Psoas muscle (tissue), 8 donors: ENCODE data around the gene HORMAD2. TPM values are rescaled to one million over a fixed set of nuclear protein-coding genes. Genes with fewer than 3 reads are reported as not detected.

Experiments
- ATAC-seq, 4 donors: fragments of 200-7000 bp; cut with Tn5 transposase; one replicate each; pipeline ENCODE4 v1.9.1; 2020; ENCODE audit warnings: moderate library complexity in 3 of 4, mild to moderate bottlenecking in 2 of 4
- DNase-seq, 2 donors: peaks; one replicate each; pipeline ENCODE4 v3.0.0-alpha.2; 2020
- H3K27ac ChIP-seq: fragments of 200-600 bp; one replicate; pipeline ENCODE4 v1.8.0; 2022
- H3K27me3 ChIP-seq, 3 donors: fragments of 200-600 bp in 1 of 3; one replicate each; pipeline versions ENCODE4 v1.6.1 to v1.8.0; 2013 to 2022; ENCODE audit warnings: low read length in 2 of 3, mild to moderate bottlenecking in 2 of 3, moderate library complexity in 1 of 3; ENCODE audit not compliant: insufficient read depth in 3 of 3
- H3K36me3 ChIP-seq, 2 donors: fragments of 200-600 bp in 1 of 2; one replicate each; pipeline versions ENCODE4 v1.6.1 to v1.8.0; 2013 to 2022; ENCODE audit warnings: low read depth in 1 of 2, mild to moderate bottlenecking in 1 of 2, moderate library complexity in 1 of 2; ENCODE audit not compliant: insufficient read depth in 1 of 2
- H3K4me1 ChIP-seq: fragments of 200-600 bp; one replicate; pipeline ENCODE4 v1.8.0; 2022
- H3K4me3 ChIP-seq: fragments of 200-600 bp; one replicate; pipeline ENCODE4 v1.8.0; 2022; ENCODE audit warnings: mild to moderate bottlenecking
- H3K9me3 ChIP-seq: fragments of 200-600 bp; one replicate; pipeline ENCODE4 v1.8.0; 2022
- CTCF ChIP-seq: fragments of 200-600 bp; IDR thresholded peaks from one replicate; pipeline ENCODE4 v1.8.0; 2022; ENCODE audit warnings: antibody characterized with exemption
- WGBS, 3 donors: extraction: QIAGEN DNeasy Blood & Tissue Kit; methylation state at CpG; one replicate each; pipeline versions ENCODE4 v1.1.6 to v1.1.7; 2013; 5-methylcytosine and 5-hydroxymethylcytosine counted together
- intact Hi-C, 2 donors: fragments of 100-400 bp; cut with DNase I; formaldehyde crosslinking; loops; one replicate each; pipeline versions ENCODE4 v1.11.0 to v1.14.2; 2022
- polyA plus RNA-seq, 3 donors: library from polyadenylated mRNA; stranded (reverse); fragments of 200-250 nt; gene quantifications; one replicate each; pipeline ENCODE4 v1.2.3, GENCODE V29; 2013
- total RNA-seq, 4 donors: library from RNA; stranded (reverse); fragmentation: NEBNext Ultra II Directional in 2 of 4; extraction: Animal tissue kit (Norgen Biotek cat#: 25700) in 2 of 4; gene quantifications; one replicate each; pipeline versions ENCODE4 v1.2.1 to v1.2.4, GENCODE V29; 2021 to 2023
- donor health status: healthy with polysubstance abuse.
- donor health status: DM: no; HTN: no; CAD: no; lungs with moderate emphysema.
- donor health status: Bipolar disorder and iron deficiency.
- donor health status: healthy.
- donor health status: DM: yes; HTN: yes; CAD: no.
- donor health status: DM: no; HTN: no; CAD: no.
- donor health status: DM: no; HTN: no; CAD: no.
- donor health status: DM: yes; HTN: yes; CAD: no.

The HORMAD2 gene
- total and polyA plus RNA-seq, 7 donors: not detected

- no peak for ATAC-seq
- WGBS, 3 donors: 75 to 100% (median 88%) methylated on average over 2 of the region's 2 CpGs
- no peaks in the 10 kb centered on the region for H3K4me1 ChIP-seq
Observed at GRCh38 chr22:30041475-30041874, 38.8 kb upstream of the HORMAD2 start.

GRCh38 chr22:30041881-30042280, 38.4 kb upstream of the HORMAD2 start:
- no peak for DNase-seq
- intact Hi-C loops: no loop called here
- 71 to 93% (median 89%) methylated on average over 2 of the region's 2 CpGs for WGBS, 3 donors
- Histone ChIP-seq H3K9me3 (no peaks in the 10 kb centered on the region), H3K36me3 (no peaks in the 10 kb centered on the region), H3K4me1 (no peaks in the 10 kb centered on the region), H3K4me3 (no peak overlapping the region), H3K27me3 (no peaks in the 10 kb centered on the region), H3K27ac (no peak overlapping the region)
- no peak for TF ChIP-seq CTCF
- ATAC-seq: no peak

More at GRCh38 chr22:30041475-30041874, 38.8 kb upstream of the HORMAD2 start:
- Histone ChIP-seq H3K9me3 (no peaks in the 10 kb centered on the region), H3K27ac (no peak overlapping the region), H3K27me3 (no peaks in the 10 kb centered on the region), H3K36me3 (no peaks in the 10 kb centered on the region), H3K4me3 (no peak overlapping the region)
- intact Hi-C loops: no loop called here
- DNase-seq: no peak
- no peak for TF ChIP-seq CTCF

DNA sequence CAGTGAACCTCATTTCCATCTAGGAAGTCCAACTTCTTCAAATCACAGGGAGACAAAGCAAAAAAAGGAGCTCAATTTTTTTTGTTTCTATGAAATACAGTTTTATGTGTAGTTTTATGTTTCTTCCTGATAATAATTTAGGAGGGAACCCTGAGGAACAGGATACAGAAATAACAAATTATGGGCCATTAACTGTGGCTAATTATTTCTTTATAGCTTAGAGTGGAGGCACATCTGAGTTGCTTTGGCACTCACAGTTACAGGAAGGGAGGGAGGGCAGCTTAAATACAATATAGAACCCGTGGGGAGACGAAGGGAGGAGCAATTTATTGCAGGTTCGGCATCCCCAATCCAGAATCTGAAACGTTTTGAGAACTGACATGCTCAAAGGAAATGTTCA, 37.1 kb upstream of the HORMAD2 start:
- intact Hi-C loops: no loop called here

DNA sequence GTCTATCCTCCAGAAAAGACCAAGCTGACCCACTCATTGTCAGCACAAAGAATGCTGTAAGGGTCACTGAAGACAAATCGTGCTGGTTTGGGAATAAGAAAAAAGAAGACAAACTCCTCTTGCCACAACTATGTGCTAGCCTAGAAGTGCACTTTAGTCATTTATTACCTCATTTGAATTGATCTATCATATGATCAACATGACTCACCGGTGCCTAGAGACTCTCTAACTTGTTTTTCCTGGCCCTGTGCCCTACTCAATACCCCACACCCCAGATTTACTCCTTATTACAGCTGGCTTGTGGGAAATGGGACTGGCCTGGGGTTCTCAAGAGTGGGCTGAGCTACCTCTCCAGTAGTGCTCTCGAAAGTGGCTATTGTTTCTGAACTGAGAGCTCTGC, 35.9 kb upstream of the HORMAD2 start:
- no peaks in the 10 kb centered on the region for H3K36me3 ChIP-seq
- H3K4me1 ChIP-seq: no peaks in the 10 kb centered on the region
- intact Hi-C loops: no loop called here
- ATAC-seq (no peak), DNase-seq (no peak)
- WGBS, 3 donors: 62 to 67% (median 67%) methylated on average over 3 of the region's 3 CpGs
- H3K27me3 ChIP-seq: no peaks in the 10 kb centered on the region
- H3K27ac ChIP-seq: no peak overlapping the region
- no peaks in the 10 kb centered on the region for H3K9me3 ChIP-seq
- no peak overlapping the region for H3K4me3 ChIP-seq
- no peak for TF ChIP-seq CTCF

More for the DNA sequence above, 37.1 kb upstream of the HORMAD2 start:
- DNase-seq: no peak
- no peaks in the 10 kb centered on the region for H3K4me1 ChIP-seq
- WGBS, 3 donors: 30 to 35% (median 34%) methylated on average over 4 of the region's 4 CpGs
- no peak overlapping the region for H3K4me3 ChIP-seq
- no peak for TF ChIP-seq CTCF
- H3K36me3 ChIP-seq: no peaks in the 10 kb centered on the region
- no peak overlapping the region for H3K27ac ChIP-seq
- no peaks in the 10 kb centered on the region for H3K9me3 ChIP-seq
- no peaks in the 10 kb centered on the region for H3K27me3 ChIP-seq
- no peak for ATAC-seq

DNA sequence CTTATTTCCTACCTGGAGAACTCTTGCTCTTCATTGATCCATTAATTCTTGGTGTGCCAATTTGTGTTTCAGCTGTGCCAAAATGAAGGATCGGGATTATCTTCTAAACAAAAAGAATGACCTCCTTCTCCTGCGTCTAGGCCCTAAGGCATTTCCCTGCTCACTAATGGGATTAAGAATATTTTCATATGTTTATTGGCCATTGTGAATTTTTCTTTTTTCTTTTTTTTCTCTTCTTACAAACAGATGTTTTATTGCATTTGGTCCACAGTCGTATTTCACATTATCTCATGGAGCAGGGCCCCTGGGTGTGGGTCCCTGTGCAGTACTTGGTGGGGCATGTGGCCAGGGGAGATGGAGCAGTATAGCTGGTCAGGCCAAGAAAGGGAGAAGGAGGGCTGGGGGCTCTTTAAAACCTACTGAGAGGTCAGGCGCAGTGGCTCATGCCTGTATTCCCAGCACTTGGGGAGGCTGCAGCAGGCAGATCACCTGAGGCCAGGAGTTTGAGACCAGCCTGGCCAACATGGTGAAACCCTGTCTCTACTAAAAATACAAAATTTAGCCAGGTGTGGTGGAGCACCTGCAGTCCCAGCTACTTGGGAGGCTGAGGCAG, 35.3 kb upstream of the HORMAD2 start:
- 79 to 87% (median 84%) methylated on average over 4 of the region's 4 CpGs for WGBS, 3 donors
- ATAC-seq: no peak

More for the DNA sequence above, 35.3 kb upstream of the HORMAD2 start:
- no peaks in the 10 kb centered on the region for H3K4me1 ChIP-seq
- H3K36me3 ChIP-seq: no peaks in the 10 kb centered on the region
- H3K27me3 ChIP-seq: no peaks in the 10 kb centered on the region
- no peak for TF ChIP-seq CTCF
- no peak overlapping the region for H3K4me3 ChIP-seq
- no peak for DNase-seq
- H3K27ac ChIP-seq: no peak overlapping the region
- intact Hi-C loops: no loop called here
- H3K9me3 ChIP-seq: no peaks in the 10 kb centered on the region
